Smooth muscle cell (in vitro differentiated cells): Measurements from ENCODE around the gene ITCH. TPM values are rescaled to one million over a fixed set of nuclear protein-coding genes. Genes with fewer than 3 reads are reported as not detected.

Source experiments
- DNase-seq: peaks from one replicate; lab custom pipeline; 2025; ENCODE audit not compliant: unreplicated experiment; lab: John Stamatoyannopoulos, UW
- H2AFZ ChIP-seq: fragments of 200-600 bp; sonication (generic); 2 replicates; pipeline ENCODE4 v1.6.0; 2016; ENCODE audit warnings: antibody characterized with exemption, low read depth, mild to moderate bottlenecking
- H3F3A ChIP-seq: fragments of 200-600 bp; sonication (generic); 2 replicates; pipeline ENCODE4 v1.6.0; 2017; ENCODE audit warnings: antibody characterized with exemption, low read depth
- H3K27ac ChIP-seq: fragments of 200-600 bp; sonication (generic); 2 replicates; pipeline ENCODE4 v1.5.1; 2016; ENCODE audit warnings: low read depth, mild to moderate bottlenecking
- H3K27me3 ChIP-seq: fragments of 200-600 bp; sonication (generic); 2 replicates; pipeline ENCODE4 v1.6.1; 2016; ENCODE audit warnings: low read depth, mild to moderate bottlenecking
- H3K36me3 ChIP-seq: fragments of 200-600 bp; sonication (generic); 2 replicates; pipeline ENCODE4 v1.5.1; 2016; ENCODE audit warnings: low read depth
- H3K4me1 ChIP-seq: fragments of 200-600 bp; sonication (generic); 2 replicates; pipeline ENCODE4 v1.5.1; 2016; ENCODE audit warnings: low read depth
- H3K4me2 ChIP-seq: fragments of 200-600 bp; sonication (generic); 2 replicates; pipeline ENCODE4 v1.6.0; 2016; ENCODE audit warnings: mild to moderate bottlenecking
- H3K4me3 ChIP-seq: fragments of 200-600 bp; sonication (generic); 2 replicates; pipeline ENCODE4 v1.5.1; 2016; ENCODE audit warnings: mild to moderate bottlenecking
- H3K79me2 ChIP-seq: fragments of 200-600 bp; sonication (generic); 2 replicates; pipeline ENCODE4 v1.6.0; 2016; ENCODE audit warnings: low read depth, mild to moderate bottlenecking
- H3K9ac ChIP-seq: fragments of 200-600 bp; sonication (generic); 2 replicates; pipeline ENCODE4 v1.6.0; 2016; ENCODE audit warnings: low read depth
- H3K9me3 ChIP-seq: fragments of 200-600 bp; sonication (generic); replicated peaks from 2 replicates; pipeline ENCODE4 v1.5.1; 2016; ENCODE audit warnings: low read depth
- H4K20me1 ChIP-seq: fragments of 200-600 bp; sonication (generic); 2 replicates; pipeline ENCODE4 v1.6.0; 2016; ENCODE audit warnings: low read depth
- CTCF ChIP-seq: fragments of 200-600 bp; sonication (generic); IDR thresholded peaks from 2 replicates; pipeline ENCODE4 v1.5.1; 2017; ENCODE audit warnings: borderline replicate concordance, mild to moderate bottlenecking, antibody characterized with exemption; ENCODE audit not compliant: insufficient read depth, poor library complexity, severe bottlenecking
- WGBS: methylation state at CpG from one replicate; pipeline ENCODE4 v1.1.7; 2016; ENCODE audit warnings: low lambda C conversion rate; 5-methylcytosine and 5-hydroxymethylcytosine counted together
- polyA plus RNA-seq: library from polyadenylated mRNA; unstranded; fragments of >200 nt; fragmentation: Nextera tagmentation; extraction: Ambion mirVana; gene quantifications from 2 replicates; pipeline ENCODE4 v1.2.1, GENCODE V29; 2016
- total RNA-seq: library from RNA; depleted of rRNA; stranded (reverse); fragments of >200 nt; gene quantifications from 2 replicates; pipeline ENCODE4 v1.2.3, GENCODE V29; 2014

ITCH gene
- total and polyA plus RNA-seq, 2 experiments from 2014 or later, result 21.9 to 96.7 TPM

DNA sequence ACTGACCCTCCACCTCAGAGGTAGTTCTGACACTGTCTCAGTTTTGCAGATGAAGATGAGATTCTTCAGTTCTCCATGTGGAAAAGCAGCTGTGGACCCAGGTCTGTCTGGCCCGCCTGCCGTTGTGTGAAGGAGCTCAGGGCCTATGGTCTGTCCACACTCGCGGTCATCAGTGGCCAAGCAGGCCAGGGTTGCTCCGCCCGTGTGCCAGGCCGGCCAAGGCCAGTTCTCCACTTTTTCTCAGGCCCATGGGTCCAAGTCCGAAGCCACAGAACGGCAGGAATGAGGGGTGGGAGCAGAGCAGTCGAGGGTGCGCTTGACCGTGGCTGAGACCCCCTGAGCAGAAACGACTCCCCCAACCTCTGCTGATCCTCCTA lies 186.8 kb downstream of the ITCH start:
- Histone ChIP-seq H3K4me3 (no peak overlapping the region), H3K27me3 (no peaks in the 10 kb centered on the region), H3K27ac (no peak overlapping the region), H2AFZ (no peak overlapping the region), H3K4me2 (no peak overlapping the region), H3K79me2 (no peaks in the 10 kb centered on the region), H3K9me3 (no peaks in the 10 kb centered on the region), H3K36me3 (no peaks in the 10 kb centered on the region), H4K20me1 (no peaks in the 10 kb centered on the region), H3K4me1 (no peaks in the 10 kb centered on the region), H3F3A (no peaks in the 10 kb centered on the region), H3K9ac (no peak overlapping the region)
- TF ChIP-seq CTCF, result no peak
- WGBS, result 96% methylated on average over 13 of the region's 13 CpGs
- no peak for DNase-seq

DNA sequence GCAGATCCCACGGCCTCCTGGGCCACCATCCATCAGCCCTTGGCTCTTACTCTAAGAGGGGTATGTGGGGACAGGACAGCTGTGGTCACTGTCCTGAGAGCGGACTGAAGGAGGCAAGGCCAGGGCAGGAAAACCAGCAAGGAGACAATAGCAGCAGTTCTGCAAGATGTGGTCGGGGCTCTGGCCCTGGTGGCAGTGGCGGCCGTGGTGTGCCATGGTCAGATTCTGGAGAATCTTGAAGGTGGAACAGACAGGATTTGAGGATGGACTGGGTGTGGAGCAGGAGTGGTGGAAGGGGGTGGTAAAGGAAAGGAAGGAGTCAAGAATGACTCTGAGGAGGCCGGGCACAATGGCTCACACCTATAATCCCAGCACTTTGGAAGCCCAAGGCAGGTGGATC lies 189.5 kb downstream of the ITCH start:
- DNase-seq, result no peak
- Histone ChIP-seq H3K27me3 (no peaks in the 10 kb centered on the region), H3K4me1 (no peaks in the 10 kb centered on the region), H2AFZ (no peak overlapping the region), H3K4me2 (no peak overlapping the region), H3K9ac (no peak overlapping the region), H3F3A (no peaks in the 10 kb centered on the region), H3K4me3 (no peak overlapping the region), H4K20me1 (no peaks in the 10 kb centered on the region), H3K79me2 (no peaks in the 10 kb centered on the region), H3K36me3 (no peaks in the 10 kb centered on the region), H3K9me3 (no peaks in the 10 kb centered on the region), H3K27ac (no peak overlapping the region)
- WGBS, result 95% methylated on average over 6 of the region's 6 CpGs
- no peak for TF ChIP-seq CTCF

- Histone ChIP-seq H3K4me1 (no peaks in the 10 kb centered on the region), H3K9me3 (no peaks in the 10 kb centered on the region), H3K36me3 (no peaks in the 10 kb centered on the region), H3K4me3 (no peak overlapping the region), H3K9ac (no peak overlapping the region), H3K27me3 (no peaks in the 10 kb centered on the region), H3K4me2 (no peak overlapping the region), H3K27ac (no peak overlapping the region), H4K20me1 (no peaks in the 10 kb centered on the region), H3K79me2 (no peaks in the 10 kb centered on the region), H2AFZ (no peak overlapping the region), H3F3A (no peaks in the 10 kb centered on the region)
- TF ChIP-seq CTCF, result no peak
- 73% methylated on average over 4 of the region's 4 CpGs for whole genome bisulfite sequencing
- no peak for DNase-seq
Measured at GRCh38 chr20:34553366-34553867, 190.3 kb downstream of the ITCH start.

GRCh38 chr20:34557936-34558319 lies 194.9 kb downstream of the ITCH start:
- Histone ChIP-seq H3K4me3 (peak overlapping the region; percentile 80), H4K20me1 (no peaks in the 10 kb centered on the region), H3K36me3 (no peaks in the 10 kb centered on the region), H3K27ac (peak overlapping the region; percentile 74), H3K9me3 (no peaks in the 10 kb centered on the region), H3K9ac (peak overlapping the region; percentile 95), H3K4me1 (no peaks in the 10 kb centered on the region), H3K27me3 (no peaks in the 10 kb centered on the region), H3K4me2 (peak overlapping the region; percentile 95), H2AFZ (peak overlapping the region; percentile 89), H3F3A (no peaks in the 10 kb centered on the region), H3K79me2 (no peaks in the 10 kb centered on the region)
- TF ChIP-seq CTCF, result no peak
- WGBS, result 61% methylated on average over 11 of the region's 11 CpGs
- DNase-seq, result no peak
